RPMI7951 (cell line): ENCODE measurements around the gene MFSD2B. TPM values are rescaled to one million over a fixed set of nuclear protein-coding genes. Genes with fewer than 3 reads are reported as not detected.

ENCODE experiments used
- DNase-seq: peaks from one replicate; pipeline ENCODE4 v3.0.0-alpha.2; 2012; ENCODE audit warnings: low read depth
- total RNA-seq: library from RNA; depleted of rRNA; stranded (reverse); fragments of >200 nt; shearing (Covaris generic); gene quantifications from 2 replicates; pipeline ENCODE4 v1.2.3, GENCODE V29; 2014; rRNA removed

MFSD2B gene
- total RNA-seq, 1 experiment from 2014 or later, result 0.24 TPM

DNA sequence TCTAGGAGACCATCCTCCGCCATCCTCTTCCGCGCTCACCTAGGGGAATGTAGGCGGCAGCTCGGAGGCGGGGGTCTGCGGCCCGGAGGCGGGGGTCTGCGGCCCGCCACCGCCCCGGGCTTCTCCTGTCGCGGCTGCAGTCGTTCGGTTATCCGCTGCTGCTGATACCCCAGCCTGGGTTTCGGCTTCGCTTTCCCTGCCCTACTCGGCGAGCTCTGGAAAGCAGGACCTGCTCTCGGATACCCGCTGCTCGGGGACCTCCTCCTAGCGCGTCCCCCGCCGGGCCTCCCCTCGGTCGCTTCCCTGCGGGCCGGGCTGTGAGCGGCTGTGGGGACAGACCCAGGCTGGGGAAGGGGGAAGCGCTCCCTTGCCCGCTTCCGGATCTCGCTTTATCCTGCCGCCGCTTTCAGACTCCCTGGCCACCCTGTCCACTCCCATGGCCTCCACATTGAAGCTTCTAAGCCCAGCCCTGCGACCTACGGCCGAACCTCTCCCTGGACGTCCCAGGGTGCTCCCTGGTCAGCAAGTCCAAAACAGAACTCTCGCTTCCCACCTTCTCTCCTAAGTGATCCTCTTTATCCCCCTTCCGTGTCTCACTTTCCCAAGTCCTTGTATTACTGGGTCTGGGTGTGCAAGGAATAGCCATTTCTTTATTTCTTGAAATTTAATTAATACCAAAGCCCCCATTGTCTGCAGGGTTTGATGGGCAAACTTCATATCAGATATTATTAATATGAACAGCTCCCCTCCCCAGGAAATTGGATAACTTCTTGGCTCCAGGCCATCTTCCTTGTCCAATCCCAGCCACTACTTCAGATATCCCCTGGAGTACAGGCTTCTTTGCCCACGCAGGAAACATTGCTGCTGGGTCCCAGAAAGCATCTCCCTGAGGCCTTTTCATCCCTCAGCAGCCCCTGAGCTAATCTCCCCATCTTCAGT, 40.4 kb downstream of the MFSD2B start:
- peak; percentile 25 for DNase-seq

DNA sequence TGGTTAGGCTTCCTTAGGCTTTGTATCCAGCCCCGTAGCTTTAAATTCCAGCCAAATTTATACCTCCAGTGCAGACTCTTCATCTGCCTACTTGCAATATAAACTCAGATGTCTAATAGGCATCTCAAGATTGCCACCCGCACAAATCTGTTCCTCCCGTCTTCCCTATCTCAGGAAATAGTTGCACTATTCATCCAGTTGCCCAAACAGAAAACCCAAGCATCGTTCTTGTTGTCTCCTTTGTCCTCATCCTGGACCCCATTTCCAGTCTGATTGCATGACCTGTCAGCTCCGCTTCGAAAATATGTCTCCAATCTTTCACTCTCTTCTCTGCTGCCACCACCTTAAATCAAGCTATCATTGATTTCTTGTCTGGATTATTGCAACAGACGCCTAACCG, 41.9 kb downstream of the MFSD2B start:
- DNase-seq, result no peak

DNA sequence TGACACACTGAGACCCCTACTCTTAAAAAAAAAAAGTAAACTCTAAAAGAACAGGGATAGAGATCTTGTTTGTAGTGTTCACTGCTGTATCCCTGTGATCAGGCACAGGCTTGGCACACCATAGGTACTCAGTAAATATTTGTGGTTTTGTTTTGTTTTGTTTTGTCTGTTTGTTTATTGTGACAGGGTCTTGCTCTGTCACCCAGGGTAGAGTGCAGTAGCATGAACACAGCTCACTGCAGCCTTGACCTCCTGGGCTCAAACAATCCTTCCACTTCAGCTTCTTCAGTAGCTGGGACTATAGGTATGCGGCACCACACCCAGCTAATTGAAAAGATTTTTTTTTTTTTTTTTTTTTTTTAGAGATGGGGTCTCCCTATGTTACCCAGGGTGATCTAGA, 43.1 kb downstream of the MFSD2B start:
- DNase-seq, result no peak

DNA sequence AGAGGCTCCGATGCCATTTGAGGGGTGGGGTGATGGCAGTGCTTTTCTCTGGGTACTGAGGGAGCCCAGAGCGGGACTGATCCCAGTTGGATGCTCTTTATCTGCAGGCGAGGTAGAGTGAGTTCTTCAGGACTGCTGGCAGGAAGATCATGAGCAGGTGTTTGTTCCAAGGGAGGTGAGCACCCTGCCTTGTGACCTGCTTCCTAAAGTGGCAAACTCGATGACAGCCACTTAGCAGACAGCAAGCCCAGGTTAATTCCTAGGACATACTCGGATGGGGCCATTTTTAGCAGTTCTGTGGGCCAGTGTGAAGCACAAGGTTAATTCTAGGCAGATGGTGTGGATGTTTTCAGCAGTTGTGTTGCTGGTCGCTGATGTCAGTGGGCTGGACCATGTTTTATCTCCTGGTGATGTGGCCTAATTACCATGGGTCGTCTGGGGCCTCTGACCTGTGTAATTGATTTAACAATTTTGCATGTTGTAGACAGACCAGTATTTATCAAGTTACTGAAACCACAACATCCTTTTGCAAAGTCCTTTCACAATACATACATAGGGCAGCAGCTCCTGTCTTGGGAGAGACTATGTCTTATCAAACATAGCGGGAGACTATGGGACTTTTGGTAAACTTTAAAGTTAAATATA, 44.6 kb downstream of the MFSD2B start:
- DNase-seq, result no peak

DNA sequence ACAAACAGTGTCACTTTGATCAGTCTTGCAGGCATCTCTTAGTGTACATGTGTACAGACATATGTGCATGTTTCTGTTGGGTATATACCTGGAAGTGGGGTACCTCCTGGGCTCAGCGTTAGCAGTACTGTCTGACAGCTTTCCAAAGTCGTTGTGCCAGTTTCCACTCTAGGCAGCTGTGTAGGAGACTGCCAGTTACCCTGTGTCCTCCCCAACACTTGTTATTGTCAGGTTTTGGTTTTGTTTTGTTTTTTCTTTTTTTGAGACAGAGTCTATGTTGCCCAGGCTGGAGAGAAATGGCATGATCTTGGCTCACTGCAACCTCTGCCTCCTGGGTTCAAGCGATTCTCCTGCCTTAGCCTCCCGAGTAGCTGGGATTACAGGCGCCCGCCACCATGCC, 45.9 kb downstream of the MFSD2B start:
- no peak for DNase-seq

DNA sequence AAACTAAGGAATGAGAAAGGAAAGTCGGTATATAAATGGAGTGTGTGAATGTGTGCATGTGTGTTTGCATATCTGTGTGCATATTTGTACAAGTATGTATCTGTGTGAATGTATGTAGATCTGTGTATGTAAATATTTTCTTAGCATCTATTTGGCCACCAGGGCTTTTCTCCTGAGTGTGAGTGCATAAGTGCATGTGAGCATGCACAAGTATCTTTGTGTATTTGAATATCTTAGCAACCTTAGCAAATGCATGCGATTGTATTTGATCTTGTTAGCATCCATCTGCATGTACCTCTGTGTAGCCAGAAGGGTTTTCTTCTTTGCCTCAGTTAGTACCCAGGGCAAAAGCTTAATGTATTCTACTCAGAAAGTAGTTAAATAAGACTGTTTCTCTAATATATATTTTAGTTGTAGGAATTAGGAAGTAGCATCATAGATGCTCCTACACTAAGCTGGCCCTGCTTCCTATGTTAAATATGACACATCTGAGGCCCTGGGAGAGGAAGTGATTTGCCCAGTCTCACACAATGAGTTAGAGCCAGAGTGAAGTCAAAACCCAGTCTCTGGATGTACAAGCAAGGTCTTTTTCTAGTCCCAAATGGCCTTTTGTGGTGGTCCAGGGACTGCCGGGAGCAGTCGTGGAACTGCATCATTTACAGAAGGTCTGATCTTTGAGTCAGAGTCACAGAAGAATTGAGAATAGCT, 48.8 kb downstream of the MFSD2B start:
- DNase-seq, result no peak

DNA sequence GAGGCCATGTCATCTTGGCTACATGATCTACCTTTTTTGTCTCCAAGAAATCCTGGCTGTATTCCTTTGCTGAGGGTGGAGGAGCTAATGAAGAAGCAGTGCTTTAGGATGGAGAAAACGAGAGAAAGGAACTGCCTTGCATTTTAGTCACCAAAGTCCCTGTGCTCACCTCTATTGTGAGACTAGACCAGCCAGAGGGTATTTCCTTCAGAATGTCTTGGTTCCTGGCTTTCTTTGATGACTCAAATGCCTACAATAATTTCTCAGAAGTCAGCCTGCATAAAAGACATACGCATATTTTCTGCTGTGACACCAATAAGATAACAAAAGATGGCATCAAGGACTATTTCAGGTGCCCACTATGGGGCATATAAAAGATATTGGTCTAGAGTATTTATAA, 55.5 kb downstream of the MFSD2B start:
- no peak for DNase-seq

DNA sequence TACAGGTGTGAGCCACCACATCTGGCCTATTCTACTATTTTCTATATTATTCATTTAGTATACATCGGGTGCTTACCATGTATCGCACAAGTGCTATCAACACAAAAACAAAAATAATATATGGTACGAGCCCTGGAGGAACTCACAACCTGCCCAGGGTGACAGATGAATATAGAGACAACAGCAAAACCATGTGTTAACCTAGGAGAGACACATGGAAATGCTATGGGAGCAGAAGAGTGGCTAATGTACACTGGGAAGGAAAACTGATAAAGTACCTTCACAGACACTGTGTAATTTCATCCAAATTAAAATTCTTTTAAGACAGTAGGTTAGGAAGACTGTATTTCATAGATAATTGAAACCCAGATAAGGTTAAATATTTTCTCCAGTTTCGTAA, 62.4 kb downstream of the MFSD2B start:
- no peak for DNase-seq

DNA sequence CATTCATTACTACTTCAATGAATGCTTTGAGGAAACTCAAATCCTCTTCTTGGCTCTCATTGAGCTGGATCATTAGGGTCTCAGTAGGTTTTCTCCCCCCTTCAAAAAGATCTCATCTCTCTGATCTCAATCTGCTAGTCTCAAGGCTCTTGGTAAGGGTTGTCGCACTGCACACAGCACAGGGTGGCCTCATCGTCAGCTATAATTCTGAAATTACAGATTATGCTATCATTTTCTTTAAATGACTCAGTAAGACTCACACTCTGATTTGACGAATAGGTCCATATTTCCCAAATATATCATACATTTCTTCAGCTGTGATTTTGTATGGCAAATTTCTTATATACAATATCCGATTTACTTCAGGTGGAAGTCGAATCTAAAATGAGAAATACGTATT, 63.9 kb downstream of the MFSD2B start:
- no peak for DNase-seq

DNA sequence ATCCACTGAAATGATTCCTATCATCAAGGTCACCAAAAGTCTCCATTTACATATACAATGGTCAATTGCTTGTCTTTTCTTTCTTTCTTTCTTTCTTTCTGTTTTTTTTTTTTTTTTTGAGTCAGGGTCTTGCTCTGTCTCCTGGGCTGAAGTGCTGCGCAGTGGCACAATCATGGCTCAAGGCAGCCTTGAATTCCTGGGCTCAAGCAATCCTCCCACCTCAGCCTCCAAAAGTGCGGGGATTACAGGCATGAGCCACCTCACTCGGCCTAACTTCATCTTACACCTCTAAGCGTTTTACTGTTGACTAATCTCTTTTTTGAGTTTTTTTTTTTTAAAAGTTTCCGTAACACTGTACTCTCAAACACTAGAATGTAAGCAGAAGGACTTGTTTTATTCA, 65.4 kb downstream of the MFSD2B start:
- DNase-seq, result no peak

Other genes starting within 250 kb of the MFSD2B start
- gene ATAD2B, start 83.0 kb upstream of the MFSD2B start, total RNA-seq, result 6.0 and 7.6 TPM in 2 replicates
- gene UBXN2A, start 69.6 kb upstream of the MFSD2B start, total RNA-seq, result 19.6 and 24.2 TPM in 2 replicates
- gene WDCP, start 37.3 kb downstream of the MFSD2B start, total RNA-seq, result 11.7 and 14.2 TPM in 2 replicates
- 10.9 and 15.6 TPM in 2 replicates for gene FKBP1B, start 39.7 kb downstream of the MFSD2B start, total RNA-seq
- 441 and 501 TPM in 2 replicates for gene SF3B6, start 66.2 kb downstream of the MFSD2B start, total RNA-seq
- 42.7 and 57.8 TPM in 2 replicates for gene TP53I3, start 74.7 kb downstream of the MFSD2B start, total RNA-seq
- gene PFN4, start 113.2 kb downstream of the MFSD2B start, total RNA-seq, result 2.4 and 3.4 TPM in 2 replicates
- 3.5 and 3.7 TPM in 2 replicates for gene FAM228B, start 113.4 kb downstream of the MFSD2B start, total RNA-seq
- gene FAM228A, start 165.0 kb downstream of the MFSD2B start, total RNA-seq, result 0.29 and 0.36 TPM in 2 replicates